Central memory CD8-positive, alpha-beta T cell (primary cell): ENCODE results near the gene PHF20.
A peak's percentile ranks its signal among the peaks of the same experiment; 100 is the strongest.

Experiments used
- ATAC-seq: fragments of 150-1000 bp; cut with Tn5 transposase; replicated peaks from 2 replicates; pipeline ENCODE4 v1.10.0; 2022; ENCODE audit warnings: mild to moderate bottlenecking, moderate FRiP score, moderate number of reproducible peaks; ENCODE audit not compliant: poor library complexity, severe bottlenecking; ENCODE audit errors: extremely low read depth
- DNase-seq, 2 donors: peaks; one replicate each; pipeline ENCODE4 v3.0.0; 2021; ENCODE audit warnings: low spot score in 2 of 2
- H3K27ac Mint-ChIP-seq: one replicate; pipeline ENCODE4 v1.8.0; 2022; ENCODE audit warnings: low read depth, mild to moderate bottlenecking, moderate library complexity, mixed read lengths
- H3K27me3 Mint-ChIP-seq: one replicate; pipeline ENCODE4 v1.8.0; 2022; ENCODE audit warnings: mixed read lengths
- H3K36me3 Mint-ChIP-seq: one replicate; pipeline ENCODE4 v1.8.0; 2022; ENCODE audit warnings: mild to moderate bottlenecking, moderate library complexity, mixed read lengths; ENCODE audit not compliant: insufficient read depth
- H3K4me1 Mint-ChIP-seq: one replicate; pipeline ENCODE4 v1.8.0; 2022; ENCODE audit warnings: mixed read lengths
- H3K4me3 Mint-ChIP-seq: one replicate; pipeline ENCODE4 v1.8.0; 2022; ENCODE audit warnings: mild to moderate bottlenecking, moderate library complexity, mixed read lengths
- H3K9me3 Mint-ChIP-seq: one replicate; pipeline ENCODE4 v1.8.0; 2022; ENCODE audit warnings: mixed read lengths

Gene PHF20

DNA sequence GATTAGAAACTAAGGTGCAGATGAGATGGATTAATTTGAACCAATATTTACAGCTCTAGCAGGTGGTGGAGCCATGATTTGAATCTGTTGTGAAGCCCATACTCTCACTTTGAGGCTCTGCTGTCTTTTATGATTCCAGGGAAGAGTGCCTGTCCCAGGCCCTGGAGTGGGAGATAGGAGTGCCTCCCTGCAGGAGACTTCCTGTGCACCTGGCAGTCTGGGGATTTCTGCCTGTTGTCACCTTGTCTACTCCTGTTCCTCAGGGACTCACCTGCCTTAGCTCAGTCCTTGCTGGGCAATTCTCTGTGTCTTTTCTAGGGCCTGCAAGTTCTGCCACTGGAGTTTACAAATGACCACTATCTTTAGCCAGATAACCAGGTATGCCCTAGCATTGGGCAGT, 136.2 kb downstream of the PHF20 start:
- Mint-ChIP-seq H3K36me3 (peaks cover 23% of the 10 kb centered on the region), H3K4me3 (no peak overlapping the region), H3K4me1 (peaks cover 53% of the 10 kb centered on the region), H3K27me3 (no peaks in the 10 kb centered on the region), H3K9me3 (no peaks in the 10 kb centered on the region), H3K27ac (no peak overlapping the region)
- no peak for ATAC-seq
- DNase-seq = no peak

DNA sequence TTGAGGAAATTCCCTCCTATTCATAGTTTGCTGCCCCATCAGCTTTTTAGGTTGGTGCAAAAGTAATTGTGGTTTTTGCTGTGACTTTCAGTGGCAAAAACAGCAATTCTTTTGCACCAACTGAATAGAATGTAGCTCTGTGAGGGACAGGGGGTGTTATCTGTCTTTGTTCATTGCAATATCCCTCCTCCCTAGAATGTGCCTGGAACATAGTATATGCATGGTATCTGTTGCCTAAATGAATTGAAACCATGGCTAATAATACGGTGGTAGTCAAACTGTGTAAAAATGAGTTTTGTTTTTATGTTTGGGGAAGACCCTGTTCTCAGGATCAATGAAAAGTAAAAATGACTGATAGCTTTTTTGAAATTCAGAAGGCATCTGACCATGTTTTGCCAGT, 137.4 kb downstream of the PHF20 start:
- ATAC-seq (no peak), DNase-seq (no peak)
- Mint-ChIP-seq H3K4me3 (no peak overlapping the region), H3K4me1 (peaks cover 53% of the 10 kb centered on the region), H3K27ac (no peak overlapping the region), H3K36me3 (peaks cover 34% of the 10 kb centered on the region), H3K9me3 (no peaks in the 10 kb centered on the region), H3K27me3 (no peaks in the 10 kb centered on the region)

DNA sequence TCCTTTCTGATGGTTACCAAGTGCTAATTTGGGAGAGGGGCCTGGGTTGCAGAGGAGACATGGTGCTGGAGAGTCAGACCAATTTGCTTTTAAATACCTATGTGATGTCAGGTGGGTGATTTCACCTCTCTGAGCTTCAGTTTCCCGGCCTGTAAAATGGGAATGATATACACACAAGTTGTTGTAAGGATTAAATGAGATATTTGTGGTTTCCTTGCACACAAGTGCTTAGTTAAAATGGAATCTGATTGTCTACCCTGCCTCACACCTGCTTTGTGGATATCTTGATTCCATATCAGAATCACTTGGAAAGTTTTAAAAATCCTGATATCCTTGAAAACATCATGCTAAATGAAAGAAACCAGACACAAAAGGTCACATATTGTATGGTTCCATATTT, 138.0 kb downstream of the PHF20 start:
- Mint-ChIP-seq H3K4me1 (peaks cover 49% of the 10 kb centered on the region), H3K27ac (no peak overlapping the region), H3K9me3 (no peaks in the 10 kb centered on the region), H3K4me3 (no peak overlapping the region), H3K36me3 (peaks cover 36% of the 10 kb centered on the region), H3K27me3 (no peaks in the 10 kb centered on the region)
- ATAC-seq (no peak), DNase-seq (no peak)

DNA sequence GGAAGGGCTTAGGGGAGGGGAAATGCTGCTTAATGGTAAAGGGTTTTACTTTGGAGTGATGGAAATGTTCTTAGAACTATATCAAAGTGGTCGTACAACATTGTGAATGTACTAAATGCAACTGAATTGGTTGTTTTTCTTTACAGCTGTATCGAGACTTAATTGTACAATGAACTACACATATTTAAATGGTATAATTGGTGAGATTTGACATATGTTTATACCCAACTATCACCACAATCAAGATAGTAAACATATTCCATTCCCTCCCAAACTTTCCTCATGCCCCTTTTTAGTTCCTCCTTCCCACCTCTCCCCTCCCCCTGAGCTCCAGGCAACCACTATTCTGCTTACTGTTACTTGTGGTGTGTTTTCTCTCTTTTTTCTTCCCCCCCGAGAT, 138.4 kb downstream of the PHF20 start:
- H3K9me3 Mint-ChIP-seq = no peaks in the 10 kb centered on the region

DNA sequence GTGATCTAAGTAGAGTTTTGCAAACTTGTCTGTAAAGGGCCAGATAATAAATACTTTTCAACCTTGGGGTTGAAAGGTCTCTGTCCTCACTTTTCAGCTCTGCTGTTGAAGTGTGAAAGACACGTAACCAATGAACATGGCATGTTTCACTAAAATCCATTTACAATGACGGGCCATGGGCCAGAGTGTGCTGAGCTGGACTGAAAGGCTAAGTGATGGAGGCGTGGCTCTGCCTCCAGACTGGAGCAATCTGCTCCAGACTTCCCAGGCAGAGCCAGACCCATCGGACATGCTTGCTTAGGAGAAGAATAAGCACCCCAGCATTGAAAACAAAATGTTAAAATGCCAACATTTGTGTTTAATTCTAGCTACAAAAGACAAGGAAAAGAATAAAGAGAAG, 141.1 kb downstream of the PHF20 start:
- DNase-seq (no peak), ATAC-seq (no peak)
- H3K9me3 Mint-ChIP-seq = no peaks in the 10 kb centered on the region
- H3K4me3 Mint-ChIP-seq = no peak overlapping the region
- H3K36me3 Mint-ChIP-seq = peaks cover 48% of the 10 kb centered on the region
- H3K27ac Mint-ChIP-seq = no peak overlapping the region
- no peaks in the 10 kb centered on the region for H3K27me3 Mint-ChIP-seq
- H3K4me1 Mint-ChIP-seq = peaks cover 26% of the 10 kb centered on the region

More for the DNA sequence above, 138.4 kb downstream of the PHF20 start:
- no peak for ATAC-seq
- Mint-ChIP-seq H3K4me3 (no peak overlapping the region), H3K36me3 (peaks cover 36% of the 10 kb centered on the region), H3K27ac (no peak overlapping the region), H3K27me3 (no peaks in the 10 kb centered on the region), H3K4me1 (peaks cover 47% of the 10 kb centered on the region)
- no peak for DNase-seq

DNA sequence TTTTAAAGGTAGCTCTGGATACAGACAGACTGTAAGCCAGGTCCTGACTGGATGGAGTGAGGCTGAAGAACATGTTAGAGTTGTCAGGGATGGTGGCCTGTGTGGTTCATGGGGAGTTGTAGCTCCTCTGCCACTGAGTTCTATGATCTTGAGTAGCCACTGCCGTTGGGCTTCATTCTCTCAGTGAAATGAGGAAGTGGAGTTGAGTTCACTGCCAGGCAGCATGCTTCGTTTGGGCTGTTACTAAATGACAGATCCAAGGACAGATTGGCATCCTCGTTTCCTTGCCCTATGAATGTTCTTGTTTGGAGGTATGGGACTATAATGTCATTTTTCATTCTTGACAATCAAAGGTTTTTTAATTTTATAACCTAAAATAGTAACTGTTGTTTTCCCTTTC, 145.3 kb downstream of the PHF20 start:
- H3K27me3 Mint-ChIP-seq = no peaks in the 10 kb centered on the region
- DNase-seq = no peak
- no peaks in the 10 kb centered on the region for H3K9me3 Mint-ChIP-seq
- H3K36me3 Mint-ChIP-seq = peaks cover 62% of the 10 kb centered on the region
- no peak overlapping the region for H3K4me3 Mint-ChIP-seq
- H3K27ac Mint-ChIP-seq = no peak overlapping the region
- ATAC-seq = no peak
- no peaks in the 10 kb centered on the region for H3K4me1 Mint-ChIP-seq

DNA sequence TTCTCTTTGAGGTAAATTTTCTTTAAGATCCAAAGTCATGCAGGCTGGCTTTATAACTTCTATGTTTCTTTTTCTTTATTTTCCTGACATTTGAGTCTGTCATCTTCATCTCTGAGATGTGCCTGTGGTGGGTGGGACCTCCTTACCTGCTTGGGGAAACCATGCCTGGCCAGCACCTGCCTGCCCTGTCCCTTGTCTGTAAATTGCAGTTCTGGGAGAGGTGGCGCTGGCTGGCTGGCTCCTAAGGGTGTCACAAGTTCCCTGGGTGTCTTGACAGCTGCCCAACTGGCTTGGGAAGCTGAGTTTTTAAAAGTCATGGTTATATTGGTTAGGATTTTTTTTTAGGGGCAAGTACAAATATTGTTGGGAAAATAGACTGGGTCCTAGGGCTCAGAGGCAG, 146.2 kb downstream of the PHF20 start:
- DNase-seq = no peak
- no peaks in the 10 kb centered on the region for H3K9me3 Mint-ChIP-seq
- no peaks in the 10 kb centered on the region for H3K4me1 Mint-ChIP-seq
- H3K27ac Mint-ChIP-seq = no peak overlapping the region
- ATAC-seq = no peak
- no peaks in the 10 kb centered on the region for H3K27me3 Mint-ChIP-seq
- peaks cover 59% of the 10 kb centered on the region for H3K36me3 Mint-ChIP-seq
- H3K4me3 Mint-ChIP-seq = no peak overlapping the region

DNA sequence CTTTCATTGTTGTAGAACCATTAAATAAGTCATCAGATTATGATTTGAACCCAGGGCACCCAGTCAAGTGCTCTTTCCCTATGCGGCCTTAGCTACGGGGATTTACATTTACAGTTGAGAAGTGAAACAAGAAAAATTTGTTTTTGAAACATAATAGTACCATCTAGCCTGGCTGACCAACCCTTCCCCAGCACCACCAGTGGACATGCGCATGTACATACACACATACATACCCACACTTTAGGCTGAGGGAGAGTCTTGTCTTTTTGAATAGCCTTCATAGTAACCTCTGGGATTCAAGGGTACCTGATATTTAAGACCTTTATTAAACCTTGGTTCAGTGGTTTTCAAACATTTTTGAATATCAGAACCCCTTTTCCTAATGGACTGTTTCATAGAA, 148.7 kb downstream of the PHF20 start:
- no peak overlapping the region for H3K4me3 Mint-ChIP-seq
- no peaks in the 10 kb centered on the region for H3K4me1 Mint-ChIP-seq
- no peak overlapping the region for H3K27ac Mint-ChIP-seq
- peaks cover 40% of the 10 kb centered on the region for H3K36me3 Mint-ChIP-seq
- ATAC-seq (no peak), DNase-seq (no peak)
- H3K27me3 Mint-ChIP-seq = no peaks in the 10 kb centered on the region
- H3K9me3 Mint-ChIP-seq = no peaks in the 10 kb centered on the region

DNA sequence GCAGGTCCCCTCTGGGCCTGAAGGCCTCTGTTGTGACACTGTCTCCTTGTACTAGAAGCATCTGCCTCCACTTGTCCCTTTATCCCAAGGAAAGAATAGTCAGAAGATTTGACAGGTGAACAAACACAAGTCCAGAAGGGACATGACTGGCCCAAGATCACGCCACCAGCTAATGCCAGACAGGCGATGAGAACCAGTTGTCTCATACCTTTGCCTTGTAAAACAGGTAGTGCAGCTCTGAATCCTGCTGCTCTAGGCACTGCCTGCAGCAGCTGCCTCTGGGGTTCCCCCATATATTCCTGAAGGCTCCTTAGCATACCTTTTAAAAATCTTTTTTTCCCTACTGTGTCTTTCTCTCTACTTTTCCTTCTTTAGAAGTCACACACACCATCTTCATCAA, 157.5 kb downstream of the PHF20 start:
- no peak overlapping the region for H3K4me3 Mint-ChIP-seq

DNA sequence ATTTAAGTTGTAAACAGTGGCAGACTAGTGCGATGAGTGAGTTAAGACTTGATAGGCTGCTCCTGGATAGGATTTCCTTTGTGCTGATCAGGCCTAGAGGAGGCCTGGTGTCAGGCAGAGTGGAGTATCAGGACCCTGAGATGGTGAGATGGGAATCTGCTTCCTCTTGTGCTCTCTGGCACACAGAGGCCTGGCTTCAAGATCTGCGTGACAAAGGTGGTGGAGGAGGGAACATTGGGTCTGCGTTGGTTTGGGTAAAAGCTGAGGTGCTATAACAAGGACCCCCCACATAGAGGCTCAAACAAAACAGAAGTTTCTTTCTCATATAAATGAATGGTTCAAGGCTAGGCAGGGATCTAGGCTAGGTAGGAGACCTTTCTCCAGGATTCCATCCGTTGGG, 162.2 kb downstream of the PHF20 start:
- Mint-ChIP-seq H3K27ac (peak overlapping the region; percentile 49), H3K4me1 (peaks cover 9% of the 10 kb centered on the region)
- ATAC-seq = no peak

More for the DNA sequence above, 157.5 kb downstream of the PHF20 start:
- H3K9me3 Mint-ChIP-seq = no peaks in the 10 kb centered on the region
- ATAC-seq (no peak), DNase-seq (no peak)
- no peaks in the 10 kb centered on the region for H3K27me3 Mint-ChIP-seq
- H3K27ac Mint-ChIP-seq = no peak overlapping the region
- peaks cover 59% of the 10 kb centered on the region for H3K36me3 Mint-ChIP-seq
- H3K4me1 Mint-ChIP-seq = peaks cover 17% of the 10 kb centered on the region

DNA sequence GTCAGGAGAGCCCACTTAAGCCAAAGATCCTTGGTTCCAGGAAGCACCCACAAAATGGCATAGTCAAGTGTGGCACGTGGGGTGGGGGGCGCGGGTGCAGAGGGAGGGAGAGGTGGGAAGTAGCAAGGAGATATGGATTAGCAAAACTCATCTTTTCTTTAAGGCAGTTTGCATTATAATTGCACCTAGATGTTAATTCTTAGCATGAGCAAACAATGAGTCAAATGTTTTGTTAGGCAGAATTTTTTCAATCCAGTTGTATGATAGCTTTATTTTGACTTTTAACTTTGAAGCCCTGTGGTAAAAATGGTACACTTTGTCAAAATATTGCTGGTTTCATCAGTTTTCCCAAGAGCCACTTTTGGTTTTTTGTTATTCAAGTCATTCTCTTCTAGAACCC, 167.4 kb downstream of the PHF20 start:
- H3K27me3 Mint-ChIP-seq = no peaks in the 10 kb centered on the region
- H3K36me3 Mint-ChIP-seq = peaks cover 37% of the 10 kb centered on the region
- no peak overlapping the region for H3K4me3 Mint-ChIP-seq
- no peak for DNase-seq
- H3K27ac Mint-ChIP-seq = no peak overlapping the region
- no peak for ATAC-seq
- no peaks in the 10 kb centered on the region for H3K4me1 Mint-ChIP-seq
- no peaks in the 10 kb centered on the region for H3K9me3 Mint-ChIP-seq

More for the DNA sequence above, 162.2 kb downstream of the PHF20 start:
- no peaks in the 10 kb centered on the region for H3K27me3 Mint-ChIP-seq
- H3K9me3 Mint-ChIP-seq = no peaks in the 10 kb centered on the region
- H3K4me3 Mint-ChIP-seq = no peak overlapping the region
- DNase-seq = no peak
- peaks cover 55% of the 10 kb centered on the region for H3K36me3 Mint-ChIP-seq

DNA sequence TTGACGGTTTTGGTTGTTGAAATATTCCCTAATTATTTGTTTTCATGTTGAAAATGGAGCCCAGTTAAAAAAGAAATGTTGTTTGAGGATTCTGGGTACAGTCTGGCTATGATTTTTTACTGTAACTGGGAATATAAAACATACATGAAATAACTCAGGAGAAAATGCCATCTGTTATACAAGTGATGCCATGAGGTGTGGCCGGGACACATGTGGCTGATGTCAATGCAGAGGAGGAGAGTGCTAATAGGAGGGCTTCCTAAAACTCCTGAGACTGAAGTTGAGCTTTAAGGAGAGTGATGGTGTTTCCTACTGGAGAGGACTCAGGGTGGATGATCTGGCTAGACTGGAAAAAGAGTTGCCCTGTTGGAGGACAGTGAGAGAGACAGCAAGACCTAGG, 169.8 kb downstream of the PHF20 start:
- no peak overlapping the region for H3K27ac Mint-ChIP-seq
- no peaks in the 10 kb centered on the region for H3K27me3 Mint-ChIP-seq
- no peak for ATAC-seq
- peaks cover 37% of the 10 kb centered on the region for H3K36me3 Mint-ChIP-seq
- H3K4me3 Mint-ChIP-seq = no peak overlapping the region
- peaks cover 9% of the 10 kb centered on the region for H3K4me1 Mint-ChIP-seq
- no peak for DNase-seq
- no peaks in the 10 kb centered on the region for H3K9me3 Mint-ChIP-seq

DNA sequence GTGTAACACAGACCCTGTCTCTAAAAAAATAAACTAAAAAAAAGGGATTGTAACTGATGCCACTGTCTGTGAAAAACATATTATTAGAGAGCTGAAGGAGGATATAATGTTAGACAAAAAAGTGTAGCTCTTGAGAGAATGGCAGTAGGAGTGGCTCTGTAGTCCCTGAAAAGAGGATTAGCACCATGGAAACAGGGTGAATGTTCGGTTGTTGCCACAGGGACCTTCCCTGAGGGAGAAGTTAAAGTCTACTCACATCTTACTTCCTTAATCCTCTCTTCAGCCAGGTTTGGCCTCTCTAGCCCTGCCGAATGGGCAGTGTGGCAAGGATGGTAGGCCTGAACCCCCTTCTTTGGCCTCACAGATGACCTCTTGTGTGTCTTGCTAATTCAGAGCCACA, 170.4 kb downstream of the PHF20 start:
- Mint-ChIP-seq H3K4me3 (no peak overlapping the region), H3K36me3 (peaks cover 37% of the 10 kb centered on the region), H3K27ac (no peak overlapping the region), H3K27me3 (no peaks in the 10 kb centered on the region), H3K9me3 (no peaks in the 10 kb centered on the region), H3K4me1 (peaks cover 9% of the 10 kb centered on the region)
- ATAC-seq (no peak), DNase-seq (no peak)

- no peak for ATAC-seq
- Mint-ChIP-seq H3K4me3 (no peak overlapping the region), H3K4me1 (peaks cover 11% of the 10 kb centered on the region), H3K36me3 (peaks cover 23% of the 10 kb centered on the region), H3K9me3 (no peaks in the 10 kb centered on the region), H3K27me3 (no peaks in the 10 kb centered on the region), H3K27ac (no peak overlapping the region)
- DNase-seq = no peak
Measured at GRCh38 chr20:35947489-35947888, 175.7 kb downstream of the PHF20 start.
